HG03432 (cell line): ENCODE results near the gene TP53INP2.
"Not testable (repeated sequence)": the region's sequence is repeated elsewhere in the genome, so short reads cannot be mapped to it uniquely, and the experiment has no call there.

Source experiments
- ATAC-seq: cut with Tn5 transposase; IDR thresholded peaks from one replicate; pipeline ENCODE4 v1.9.1; 2021; ENCODE audit warnings: mild to moderate bottlenecking, moderate library complexity; ENCODE audit not compliant: unreplicated experiment

Gene TP53INP2

GRCh38 chr20:34720266-34720665, 16.1 kb downstream of the TP53INP2 start:
- no peak for ATAC-seq

GRCh38 chr20:34722560-34722959, 18.4 kb downstream of the TP53INP2 start:
- not testable (repeated sequence) for ATAC-seq

GRCh38 chr20:34724172-34724571, 20.0 kb downstream of the TP53INP2 start:
- no peak for ATAC-seq

DNA sequence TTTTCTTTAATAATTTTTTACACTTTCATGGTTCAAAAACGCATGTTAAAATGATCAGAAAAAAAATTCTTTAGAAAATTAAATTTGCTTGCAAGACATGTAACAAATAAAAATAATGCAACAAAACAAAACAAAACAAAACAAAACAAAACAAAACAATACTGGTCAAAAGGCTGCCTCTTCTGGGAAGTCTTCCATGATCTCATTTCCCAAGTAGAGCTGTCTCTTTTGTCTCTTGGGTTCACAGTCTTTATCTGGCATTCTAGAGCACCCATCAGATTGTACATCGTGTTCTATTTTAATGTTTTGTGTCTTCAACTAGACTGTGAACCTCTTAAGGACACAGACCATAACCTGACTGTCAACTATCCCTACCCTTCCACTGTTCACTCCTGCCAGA, 25.3 kb downstream of the TP53INP2 start:
- ATAC-seq, result no peak

- ATAC-seq, result no peak
These were observed 28.4 kb downstream of the TP53INP2 start for GRCh38 chr20:34732523-34732922.

- ATAC-seq, result no peak
These were observed 32.1 kb downstream of the TP53INP2 start for GRCh38 chr20:34736106-34736735.

DNA sequence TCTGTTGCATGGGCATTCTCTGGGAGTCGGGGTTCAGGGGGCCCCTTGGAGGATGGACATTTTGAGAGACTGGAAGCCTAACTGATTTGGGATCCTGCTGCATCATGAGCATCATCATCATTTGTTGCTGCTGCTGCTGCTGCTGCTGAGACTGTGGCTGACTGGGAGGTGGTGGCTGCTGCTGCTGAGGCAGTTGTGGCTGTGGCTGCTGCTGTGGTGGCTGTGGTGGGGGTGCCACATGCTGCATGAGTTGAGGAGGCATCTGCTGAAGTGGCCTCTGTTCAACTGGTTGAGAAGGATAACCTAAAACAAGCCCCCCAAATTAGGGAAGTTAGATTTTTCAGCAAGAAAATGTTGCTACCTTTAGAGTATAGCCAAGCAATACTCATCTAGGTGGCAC, 38.9 kb downstream of the TP53INP2 start:
- ATAC-seq, result no peak

GRCh38 chr20:34744340-34744739, 40.2 kb downstream of the TP53INP2 start:
- no peak for ATAC-seq

GRCh38 chr20:34744847-34745246, 40.7 kb downstream of the TP53INP2 start:
- no peak for ATAC-seq

- ATAC-seq, result no peak
These were observed 42.5 kb downstream of the TP53INP2 start for GRCh38 chr20:34746674-34747073.

- no peak for ATAC-seq
These were observed 43.3 kb downstream of the TP53INP2 start for GRCh38 chr20:34747479-34747878.

DNA sequence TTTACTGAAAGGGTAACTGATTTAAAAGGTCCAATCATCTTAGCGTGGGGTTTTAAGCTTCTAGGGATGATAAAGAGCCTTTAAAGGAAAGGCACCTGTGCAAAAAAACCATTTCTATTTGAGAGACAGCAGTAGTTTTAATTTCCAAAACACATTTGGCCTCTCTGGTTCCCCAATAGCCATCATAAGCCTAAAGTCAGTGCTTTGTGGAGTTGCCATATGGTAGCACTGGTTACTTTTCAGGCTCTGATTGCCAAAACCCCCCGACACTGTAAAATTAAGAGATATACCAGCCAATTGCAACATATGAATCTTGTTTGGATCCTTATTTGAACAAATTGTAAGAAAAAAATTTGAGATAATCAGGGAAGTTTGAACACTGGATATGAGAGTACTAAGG, 44.6 kb downstream of the TP53INP2 start:
- ATAC-seq, result no peak

DNA sequence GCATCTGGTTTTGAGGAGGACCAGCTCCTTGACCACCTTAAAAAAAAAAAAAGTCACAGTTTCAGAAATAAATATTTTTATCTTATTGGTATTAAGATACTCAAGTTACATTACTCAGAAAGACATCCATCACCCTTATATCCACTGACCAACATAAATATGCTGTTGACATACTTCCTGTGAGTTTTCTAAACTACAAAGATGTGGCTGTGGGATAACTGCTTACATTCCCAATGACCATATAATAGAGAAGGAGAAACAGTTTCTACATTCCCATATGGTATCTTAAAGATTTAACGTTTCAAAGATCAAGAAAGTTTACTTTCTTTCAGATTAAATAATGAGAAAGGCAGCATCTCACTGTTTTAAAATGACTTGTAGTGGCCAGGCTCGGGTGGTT, 46.3 kb downstream of the TP53INP2 start:
- no peak for ATAC-seq

DNA sequence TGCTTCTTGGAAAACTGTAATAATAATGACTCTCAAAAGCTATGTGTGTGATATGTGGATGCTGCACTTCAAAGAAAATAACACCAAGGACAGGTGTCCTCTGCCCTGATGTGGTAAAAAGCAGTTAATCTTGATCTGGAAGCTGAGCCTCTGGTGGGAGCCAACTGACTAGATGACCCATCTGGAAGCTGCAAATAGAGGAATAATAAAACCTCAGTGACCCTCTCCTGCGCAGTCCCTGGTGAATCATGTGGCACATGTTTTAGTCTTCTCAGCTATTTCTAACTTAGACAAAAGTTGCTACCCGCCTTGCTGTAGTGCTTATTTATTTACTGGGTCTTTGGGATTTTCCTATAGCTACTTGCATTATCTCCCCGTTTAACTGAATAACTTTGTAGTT, 47.3 kb downstream of the TP53INP2 start:
- ATAC-seq, result no peak

DNA sequence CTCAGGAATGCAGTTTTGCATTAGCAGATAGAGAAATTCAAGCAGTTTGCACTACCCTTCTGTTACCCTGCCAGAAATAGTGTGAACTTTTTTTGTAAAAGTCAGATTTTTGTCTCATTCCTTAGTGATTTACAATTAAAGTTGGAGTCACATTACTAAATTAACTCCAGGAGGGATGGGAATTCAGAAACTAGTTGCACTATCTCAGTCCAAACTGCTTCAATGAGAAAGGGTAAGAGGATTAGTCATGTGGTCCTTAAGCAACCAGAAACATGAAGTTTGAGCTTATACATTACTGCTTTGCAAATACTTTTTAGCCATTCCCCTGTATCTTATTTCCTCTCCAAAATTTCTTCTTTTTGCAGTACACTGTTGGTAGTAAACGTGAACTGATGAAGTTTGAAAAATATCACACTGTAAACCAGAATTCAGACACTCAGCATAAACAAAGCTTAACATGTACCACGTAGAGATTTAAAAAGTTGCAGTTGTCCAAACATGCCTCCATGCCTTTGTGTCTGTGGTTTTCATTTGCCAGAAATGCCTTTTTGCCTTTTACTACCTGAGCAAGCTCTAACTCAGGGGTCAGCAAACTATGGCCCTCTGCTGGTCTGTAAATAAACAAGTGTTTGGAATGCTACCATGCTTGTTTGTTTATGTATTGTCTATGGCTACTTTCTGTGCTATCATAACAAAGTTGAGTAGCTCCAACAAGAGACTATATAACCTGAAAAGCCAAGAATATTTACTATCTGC, 49.7 kb downstream of the TP53INP2 start:
- no peak for ATAC-seq

DNA sequence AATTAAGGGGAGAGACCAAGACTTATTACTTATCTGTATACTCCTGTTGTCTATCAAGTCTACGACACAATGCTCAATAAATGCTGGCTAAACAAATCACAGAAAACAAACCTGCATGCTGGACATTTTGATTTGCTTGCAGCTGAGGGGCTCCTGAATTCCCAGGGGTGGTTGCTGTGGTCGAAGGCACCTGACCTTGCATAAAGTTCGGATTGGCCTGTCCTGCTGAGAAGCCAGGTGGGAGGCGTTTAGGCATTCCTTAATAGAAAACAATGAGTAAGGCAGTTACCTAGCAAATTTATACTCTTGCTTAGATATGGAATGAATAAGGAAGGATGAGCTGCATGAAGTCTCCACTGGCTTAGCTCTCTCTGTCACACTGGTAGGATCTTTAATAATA, 50.5 kb downstream of the TP53INP2 start:
- no peak for ATAC-seq

DNA sequence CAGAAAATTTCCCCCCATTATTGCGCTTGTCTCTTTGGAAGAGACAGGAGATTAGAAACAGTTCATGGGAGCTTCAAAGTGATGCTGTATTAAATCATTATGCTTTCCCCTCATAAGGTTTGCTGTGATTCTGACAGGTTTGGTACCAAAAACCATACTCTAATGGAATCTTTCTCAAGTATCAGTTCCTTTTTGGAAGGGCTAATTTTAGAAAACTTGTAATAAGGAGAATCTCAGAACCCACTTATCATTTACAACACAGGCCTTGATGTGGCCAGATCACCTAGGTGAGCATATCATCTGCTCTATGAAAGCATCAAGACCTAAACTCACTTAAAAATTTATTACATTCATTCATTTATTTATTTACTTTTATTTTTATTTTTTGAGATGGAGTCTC, 51.2 kb downstream of the TP53INP2 start:
- ATAC-seq, result no peak

GRCh38 chr20:34762031-34762555, 57.9 kb downstream of the TP53INP2 start:
- ATAC-seq, result no peak
